Thymus (tissue), 14 donors: Measurements from ENCODE around the gene P2RY14. TPM values are rescaled to one million over a fixed set of nuclear protein-coding genes. Genes with fewer than 3 reads are reported as not detected.

Source experiments
- DNase-seq, 9 donors: peaks; one replicate each; pipeline ENCODE4 v3.0.0-alpha.2; 2013; ENCODE audit warnings: low spot score in 9 of 9, low read depth in 6 of 9, missing footprints in 1 of 9
- H3K27ac ChIP-seq, 2 donors: one replicate each; pipeline ENCODE4 v1.5.1; 2013; ENCODE audit warnings: control low read depth in 1 of 2, low read depth in 1 of 2, low read length in 1 of 2, mild to moderate bottlenecking in 1 of 2, moderate library complexity in 1 of 2
- H3K27me3 ChIP-seq, 2 donors: one replicate each; pipeline ENCODE4 v1.5.1; 2013; ENCODE audit warnings: low read length in 1 of 2; ENCODE audit not compliant: control insufficient read depth in 2 of 2, insufficient read depth in 1 of 2
- H3K36me3 ChIP-seq, 2 donors: one replicate each; pipeline ENCODE4 v1.5.1; 2013; ENCODE audit warnings: low read length in 1 of 2, mild to moderate bottlenecking in 1 of 2, moderate library complexity in 1 of 2; ENCODE audit not compliant: control insufficient read depth in 2 of 2, insufficient read depth in 2 of 2
- H3K4me1 ChIP-seq, 2 donors: one replicate each; pipeline ENCODE4 v1.5.1; 2013; ENCODE audit warnings: low read length in 2 of 2; ENCODE audit not compliant: control insufficient read depth in 2 of 2, insufficient read depth in 2 of 2
- H3K4me3 ChIP-seq, 2 donors: one replicate each; pipeline ENCODE4 v1.5.1; 2013; ENCODE audit warnings: low read length in 2 of 2, control low read depth in 1 of 2, mild to moderate bottlenecking in 1 of 2
- H3K9me3 ChIP-seq, 2 donors: one replicate each; pipeline ENCODE4 v1.5.1; 2013; ENCODE audit warnings: low read length in 1 of 2, mild to moderate bottlenecking in 1 of 2; ENCODE audit not compliant: control insufficient read depth in 2 of 2, insufficient read depth in 1 of 2
- WGBS: extraction: QIAGEN DNeasy Blood & Tissue Kit; methylation state at CpG from one replicate; pipeline ENCODE4 v1.1.7; 2013; 5-methylcytosine and 5-hydroxymethylcytosine counted together
- long read RNA-seq, 10 donors: transcript quantifications; one replicate each; lab custom pipeline, GENCODE V29; 2026
- polyA plus RNA-seq: library from polyadenylated mRNA; stranded (reverse); fragments of 200-250 nt; gene quantifications from one replicate; pipeline ENCODE4 v1.2.3, GENCODE V29; 2013
- total RNA-seq: library from RNA; stranded (reverse); fragments of 120-200 nt; gene quantifications from one replicate; pipeline ENCODE4 v1.2.4, GENCODE V29; 2013
- donor health status: healthy.

The P2RY14 gene
- total RNA-seq (8.2 TPM), polyA plus RNA-seq (2.1 TPM)
- long read RNA-seq, donor 1 = 0 reads
- long read RNA-seq, donor 2, partial matches to known transcripts = 0 of 4 reads
- long read RNA-seq, donor 2, other reads (novel, unspliced or antisense) = 0 of 4 reads
- long read RNA-seq, donor 3 = 0 reads
- long read RNA-seq, donor 4, partial matches to known transcripts = 0 of 1 reads
- long read RNA-seq, donor 4, other reads (novel, unspliced or antisense) = 0 of 1 reads
- long read RNA-seq, donor 5, transcript P2RY14-201 (3 exons, 2,513 nt) = major isoform, 5 of 5 reads
- long read RNA-seq, donor 5, partial matches to known transcripts = 0 of 5 reads
- long read RNA-seq, donor 5, other reads (novel, unspliced or antisense) = 0 of 5 reads
- long read RNA-seq, donor 6, partial matches to known transcripts = 0 of 1 reads
- long read RNA-seq, donor 6, other reads (novel, unspliced or antisense) = 0 of 1 reads
- long read RNA-seq, donor 7, partial matches to known transcripts = 0 of 1 reads
- long read RNA-seq, donor 7, other reads (novel, unspliced or antisense) = 0 of 1 reads
- long read RNA-seq, donor 8, partial matches to known transcripts = 0 of 1 reads
- long read RNA-seq, donor 8, other reads (novel, unspliced or antisense) = 0 of 1 reads
- long read RNA-seq, donor 9, partial matches to known transcripts = 0 of 2 reads
- long read RNA-seq, donor 9, other reads (novel, unspliced or antisense) = 0 of 2 reads
- long read RNA-seq, donor 10, partial matches to known transcripts = 0 of 2 reads
- long read RNA-seq, donor 10, other reads (novel, unspliced or antisense) = 0 of 2 reads

- H3K4me1 ChIP-seq = peaks cover 3 to 37% of the 10 kb centered on the region in 2 donors
- H3K4me3 ChIP-seq = no peak within 1 kb of the TSS
- H3K27me3 ChIP-seq = no peaks in the 10 kb centered on the region
- no peaks in the 10 kb centered on the region for H3K9me3 ChIP-seq
- peak in 3 of 9 donors; percentile 21 to 60 (median 36) for DNase-seq
- WGBS = 13% methylated on average over 4 of the region's 4 CpGs
- H3K36me3 ChIP-seq = no peaks in the 10 kb centered on the region
- H3K27ac ChIP-seq = peak within 1 kb of the TSS; percentile 8 to 39
Measured at GRCh38 chr3:151278230-151278629, at the start of gene P2RY14. Gene P2RY14 (minus strand): TSS chr3:151278542. CDS start chr3:151214316, 64,226 bp downstream.

- Histone ChIP-seq H3K36me3 (no peaks in the 10 kb centered on the region), H3K27ac (peak overlapping the region in 1 of 2 donors; percentile 85), H3K9me3 (no peaks in the 10 kb centered on the region), H3K4me3 (no peak overlapping the region), H3K4me1 (peaks cover 6 to 7% of the 10 kb centered on the region in 2 donors), H3K27me3 (no peaks in the 10 kb centered on the region)
- DNase-seq = peak in 1 of 9 donors; percentile 47
- WGBS = 51% methylated on average over 3 of the region's 3 CpGs
Measured at GRCh38 chr3:151327571-151328198, 49.3 kb upstream of the P2RY14 start.

- H3K27ac ChIP-seq = no peak overlapping the region
- H3K4me1 ChIP-seq = no peaks in the 10 kb centered on the region
- H3K4me3 ChIP-seq = no peak overlapping the region
- DNase-seq = no peak
- H3K36me3 ChIP-seq = no peaks in the 10 kb centered on the region
- no peaks in the 10 kb centered on the region for H3K9me3 ChIP-seq
- WGBS = 97% methylated on average over 1 of the region's 1 CpG
- no peaks in the 10 kb centered on the region for H3K27me3 ChIP-seq
Measured at GRCh38 chr3:151322511-151322910, 44.2 kb upstream of the P2RY14 start.

- H3K9me3 ChIP-seq = no peaks in the 10 kb centered on the region
- 44% methylated on average over 1 of the region's 1 CpG for WGBS
- no peaks in the 10 kb centered on the region for H3K4me1 ChIP-seq
- H3K36me3 ChIP-seq = no peaks in the 10 kb centered on the region
- no peaks in the 10 kb centered on the region for H3K27me3 ChIP-seq
- H3K27ac ChIP-seq = no peak overlapping the region
- DNase-seq = no peak
- no peak overlapping the region for H3K4me3 ChIP-seq
Measured at GRCh38 chr3:151321526-151321925, 43.2 kb upstream of the P2RY14 start.

- WGBS = 93% methylated on average over 2 of the region's 2 CpGs
- Histone ChIP-seq H3K27ac (peak overlapping the region in 1 of 2 donors; percentile 15), H3K36me3 (no peaks in the 10 kb centered on the region), H3K4me1 (no peaks in the 10 kb centered on the region), H3K27me3 (no peaks in the 10 kb centered on the region), H3K4me3 (no peak overlapping the region), H3K9me3 (no peaks in the 10 kb centered on the region)
- DNase-seq = no peak
Measured at GRCh38 chr3:151320131-151320530, 41.8 kb upstream of the P2RY14 start.

- H3K9me3 ChIP-seq = no peaks in the 10 kb centered on the region
- 95% methylated on average over 4 of the region's 4 CpGs for WGBS
- no peak for DNase-seq
- no peak overlapping the region for H3K4me3 ChIP-seq
- no peaks in the 10 kb centered on the region for H3K36me3 ChIP-seq
- peak overlapping the region in 1 of 2 donors; percentile 15 for H3K27ac ChIP-seq
- no peaks in the 10 kb centered on the region for H3K27me3 ChIP-seq
- H3K4me1 ChIP-seq = no peaks in the 10 kb centered on the region
Measured at GRCh38 chr3:151319628-151320027, 41.3 kb upstream of the P2RY14 start.

- H3K9me3 ChIP-seq = no peaks in the 10 kb centered on the region
- no peaks in the 10 kb centered on the region for H3K4me1 ChIP-seq
- no peak overlapping the region for H3K4me3 ChIP-seq
- H3K27ac ChIP-seq = peak overlapping the region in 1 of 2 donors; percentile 41
- DNase-seq = no peak
- H3K27me3 ChIP-seq = no peaks in the 10 kb centered on the region
- WGBS = 94% methylated on average over 7 of the region's 7 CpGs
- no peaks in the 10 kb centered on the region for H3K36me3 ChIP-seq
Measured at GRCh38 chr3:151318991-151319390, 40.6 kb upstream of the P2RY14 start.

- Histone ChIP-seq H3K27ac (peak overlapping the region in 1 of 2 donors; percentile 41), H3K36me3 (no peaks in the 10 kb centered on the region), H3K9me3 (no peaks in the 10 kb centered on the region), H3K4me3 (no peak overlapping the region), H3K4me1 (no peaks in the 10 kb centered on the region), H3K27me3 (no peaks in the 10 kb centered on the region)
- no peak for DNase-seq
Measured at GRCh38 chr3:151318313-151318712, 40.0 kb upstream of the P2RY14 start.
